H4 (cell line): ENCODE data around the gene ZNF785. TPM values are rescaled to one million over a fixed set of nuclear protein-coding genes. Genes with fewer than 3 reads are reported as not detected.
A peak's percentile ranks its signal among the peaks of the same experiment; 100 is the strongest.
"Not testable (repeated sequence)": the region's sequence is repeated elsewhere in the genome, so short reads cannot be mapped to it uniquely, and the experiment has no call there.

Experiments
- DNase-seq: peaks from one replicate; pipeline ENCODE4 v3.0.0-alpha.2; 2015; ENCODE audit warnings: low spot score
- total RNA-seq: library from RNA; depleted of rRNA; stranded (reverse); fragments of >200 nt; shearing (Covaris generic); gene quantifications from 2 replicates; pipeline ENCODE4 v1.2.3, GENCODE V29; 2014

Gene ZNF785
- total RNA-seq, 1 experiment from 2014 or later: 3.1 TPM

- no peak for DNase-seq
These were observed 17.2 kb upstream of the ZNF785 start for GRCh38 chr16:30602616-30603277.

GRCh38 chr16:30601966-30602365, 16.5 kb upstream of the ZNF785 start:
- no peak for DNase-seq

GRCh38 chr16:30600929-30601328, 15.4 kb upstream of the ZNF785 start:
- no peak for DNase-seq

GRCh38 chr16:30600215-30600614, 14.7 kb upstream of the ZNF785 start:
- DNase-seq: no peak

- no peak for DNase-seq
These were observed 7.4 kb upstream of the ZNF785 start for GRCh38 chr16:30592871-30593270.

GRCh38 chr16:30590869-30591268, 5.4 kb upstream of the ZNF785 start:
- not testable (repeated sequence) for DNase-seq

GRCh38 chr16:30589582-30589981, 4.1 kb upstream of the ZNF785 start:
- DNase-seq: not testable (repeated sequence)

GRCh38 chr16:30588651-30589050, 3.2 kb upstream of the ZNF785 start:
- DNase-seq: no peak

GRCh38 chr16:30585022-30585399, 486 bp downstream of the ZNF785 start:
- DNase-seq: no peak

- no peak for DNase-seq
These were observed 2.7 kb downstream of the ZNF785 start for GRCh38 chr16:30582611-30583340.

- no peak for DNase-seq
These were observed 4.0 kb downstream of the ZNF785 start for GRCh38 chr16:30581457-30581856.

GRCh38 chr16:30574678-30575077, 10.8 kb downstream of the ZNF785 start:
- DNase-seq: no peak

- DNase-seq: peak; percentile 91
These were observed 13.8 kb downstream of the ZNF785 start, which contains the start of gene ZNF688 for GRCh38 chr16:30571445-30572322. TSS of gene ZNF688 (minus strand) at chr16:30571714. CDS start at chr16:30571629, 85 bp downstream.

GRCh38 chr16:30570636-30571444, 14.7 kb downstream of the ZNF785 start:
- no peak for DNase-seq

- DNase-seq: no peak
These were observed 15.5 kb downstream of the ZNF785 start for GRCh38 chr16:30569746-30570635.

GRCh38 chr16:30569281-30569680, 16.2 kb downstream of the ZNF785 start:
- no peak for DNase-seq

- DNase-seq: peak; percentile 62
These were observed 17.4 kb downstream of the ZNF785 start for GRCh38 chr16:30567991-30568638.

- no peak for DNase-seq
These were observed 18.1 kb downstream of the ZNF785 start for GRCh38 chr16:30567160-30567990.

- no peak for DNase-seq
These were observed 19.0 kb downstream of the ZNF785 start for GRCh38 chr16:30566531-30566930.
